ENCODE results near the gene PCDHA5.

PCDHA5 gene

DNA sequence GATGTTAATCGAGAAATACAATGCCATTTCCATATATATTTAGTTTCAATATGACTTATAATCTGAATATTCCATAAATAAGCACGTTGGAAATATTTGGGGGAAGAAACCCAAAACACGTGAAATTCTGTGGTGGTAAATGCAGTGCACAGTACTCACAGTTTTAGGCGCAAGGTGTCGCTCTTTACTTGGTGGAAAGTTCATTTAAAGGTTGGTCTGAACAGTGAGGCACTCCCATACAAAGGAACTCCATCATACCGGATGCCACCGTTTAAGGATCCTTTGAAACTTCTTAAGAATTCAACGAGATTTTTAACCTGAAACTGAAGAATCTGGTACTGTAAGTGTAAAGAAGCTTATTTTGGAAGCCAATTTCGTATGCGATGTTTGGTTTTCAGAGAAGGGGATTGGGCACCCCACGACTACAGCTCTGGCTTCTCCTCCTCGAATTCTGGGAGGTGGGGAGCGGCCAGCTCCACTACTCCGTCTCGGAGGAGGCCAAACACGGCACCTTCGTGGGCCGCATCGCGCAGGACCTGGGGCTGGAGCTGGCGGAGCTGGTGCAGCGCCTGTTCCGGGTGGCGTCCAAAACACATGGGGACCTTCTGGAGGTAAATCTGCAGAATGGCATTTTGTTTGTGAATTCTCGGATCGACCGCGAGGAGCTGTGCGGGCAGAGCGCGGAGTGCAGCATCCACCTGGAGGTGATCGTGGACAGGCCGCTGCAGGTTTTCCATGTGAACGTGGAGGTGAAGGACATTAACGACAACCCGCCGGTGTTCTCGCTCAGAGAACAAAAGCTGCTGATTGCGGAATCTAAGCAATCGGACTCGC lies 47.5 kb downstream of the PCDHA5 start, which contains the start of gene PCDHA11:
Gene PCDHA11 (plus strand): TSS at position 237 of the 834 bp plus-strand sequence. CDS start 147 bp downstream, at position 384.
- no peak for DNase-seq

DNA sequence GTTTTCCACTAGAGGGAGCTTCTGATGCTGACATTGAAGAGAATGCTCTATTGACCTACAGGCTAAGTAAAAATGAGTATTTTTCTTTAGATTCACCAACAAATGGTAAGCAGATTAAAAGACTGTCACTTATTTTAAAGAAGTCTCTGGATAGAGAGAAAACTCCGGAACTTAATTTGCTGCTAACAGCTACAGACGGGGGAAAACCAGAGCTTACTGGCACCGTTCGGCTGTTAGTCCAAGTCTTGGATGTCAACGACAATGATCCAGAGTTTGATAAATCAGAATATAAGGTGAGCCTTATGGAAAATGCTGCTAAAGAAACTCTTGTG lies 48.1 kb downstream of the PCDHA5 start:
- DNase-seq: no peak

- DNase-seq: no peak
These were observed 49.1 kb downstream of the PCDHA5 start for GRCh38 chr5:140870221-140871201.

Measured in NCI-H774 (cell line).